ENCODE measurements around the gene RPL36A.
A peak's percentile ranks its signal among the peaks of the same experiment; 100 is the strongest.

The RPL36A gene

GRCh38 chrX:101393530-101394305 lies 2.9 kb downstream of the RPL36A start:
- DNase-seq = no peak

- DNase-seq = peak; percentile 42
Measured at GRCh38 chrX:101394372-101394771, 3.6 kb downstream of the RPL36A start.

- DNase-seq = peak; percentile 67
Measured at GRCh38 chrX:101395789-101396188, 5.0 kb downstream of the RPL36A start.

- peak; percentile 19 for DNase-seq
Measured at GRCh38 chrX:101397779-101398178, 7.0 kb downstream of the RPL36A start.

GRCh38 chrX:101398694-101399093 lies 7.9 kb downstream of the RPL36A start:
- no peak for DNase-seq

GRCh38 chrX:101399825-101400224 lies 9.0 kb downstream of the RPL36A start:
- DNase-seq = no peak

- DNase-seq = peak; percentile 64
Measured at GRCh38 chrX:101407167-101407747, 16.4 kb downstream of the RPL36A start.

- peak; percentile 98 for DNase-seq
Measured at GRCh38 chrX:101407748-101408531, 17.1 kb downstream of the RPL36A start, which contains the start of the genes GLA and HNRNPH2. GLA (minus strand) TSS chrX:101407925; CDS start chrX:101407903, 22 bp downstream. HNRNPH2 (plus strand) TSS chrX:101408222; CDS start chrX:101411989, 3,767 bp downstream.

- no peak for DNase-seq
Measured at GRCh38 chrX:101408532-101408841, 17.7 kb downstream of the RPL36A start.

- no peak for DNase-seq
Measured at GRCh38 chrX:101409043-101409442, 18.2 kb downstream of the RPL36A start.

- no peak for DNase-seq
Measured at GRCh38 chrX:101410461-101410860, 19.6 kb downstream of the RPL36A start.

- DNase-seq = no peak
Measured at GRCh38 chrX:101411984-101412383, 21.2 kb downstream of the RPL36A start.

- peak; percentile 84 for DNase-seq
Measured at GRCh38 chrX:101415180-101416145, 24.7 kb downstream of the RPL36A start.

GRCh38 chrX:101416691-101417090 lies 25.9 kb downstream of the RPL36A start:
- DNase-seq = no peak

- peak; percentile 40 for DNase-seq
Measured at GRCh38 chrX:101417190-101417589, 26.4 kb downstream of the RPL36A start.

- DNase-seq = peak; percentile 60
Measured at GRCh38 chrX:101417981-101418841, 27.4 kb downstream of the RPL36A start.

- DNase-seq = no peak
Measured at GRCh38 chrX:101419489-101419888, 28.7 kb downstream of the RPL36A start.

- no peak for DNase-seq
Measured at GRCh38 chrX:101427954-101428353, 37.1 kb downstream of the RPL36A start.

- DNase-seq = no peak
Measured at GRCh38 chrX:101429934-101430333, 39.1 kb downstream of the RPL36A start.

GRCh38 chrX:101430457-101431078 lies 39.8 kb downstream of the RPL36A start:
- peak; percentile 61 for DNase-seq

GRCh38 chrX:101442085-101442484 lies 51.3 kb downstream of the RPL36A start:
- no peak for DNase-seq

Data from hematopoietic multipotent progenitor cell treated with erythropoietin and hydrocortisone succinate and interleukin-3 and kit ligand, for 4 days (in vitro differentiated cells).